ENCODE results near the gene LCE2C. TPM values are rescaled to one million over a fixed set of nuclear protein-coding genes. Genes with fewer than 3 reads are reported as not detected.
"Not testable (repeated sequence)": the region's sequence is repeated elsewhere in the genome, so short reads cannot be mapped to it uniquely, and the experiment has no call there.

LCE2C gene, protein sequence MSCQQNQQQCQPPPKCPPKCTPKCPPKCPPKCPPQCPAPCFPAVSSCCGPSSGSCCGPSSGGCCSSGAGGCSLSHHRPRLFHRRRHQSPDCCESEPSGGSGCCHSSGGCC
- not detected for polyA plus RNA-seq (2013, experiment 1 of 4)
- not detected for polyA plus RNA-seq (2013, experiment 2 of 4)
- not detected for polyA plus RNA-seq (2013, experiment 3 of 4)
- polyA plus RNA-seq (2013, experiment 4 of 4), result not detected

GRCh38 chr1:152674983-152675382 is at the start of gene LCE2C:
Gene LCE2C, plus strand, starts transcription at chr1:152675279. Its CDS starts 737 bp downstream, at chr1:152676016.
- not testable (repeated sequence) for H3K27me3 ChIP-seq (ENCODE audit: control insufficient read depth, insufficient read depth, low read length, poor library complexity, severe bottlenecking); H3K4me1 ChIP-seq (ENCODE audit: control insufficient read depth, insufficient read depth, low read length); H3K27ac ChIP-seq (ENCODE audit: insufficient read depth, low read depth, low read length, poor library complexity, severe bottlenecking); H3K36me3 ChIP-seq (ENCODE audit: control insufficient read depth, insufficient read depth, low read length); H3K4me3 ChIP-seq (ENCODE audit: insufficient read depth, low read depth, low read length)
- peaks cover 14% of the 10 kb centered on the region for H3K9me3 ChIP-seq (ENCODE audit: control insufficient read depth, low read length)
- 17 to 27% methylated on average over 1 of the region's 3 CpGs for WGBS, 2 experiments

- no peaks in the 10 kb centered on the region for H3K36me3 ChIP-seq (ENCODE audit: control insufficient read depth, insufficient read depth, low read length)
- peaks cover 9% of the 10 kb centered on the region for H3K9me3 ChIP-seq (ENCODE audit: control insufficient read depth, low read length)
- no peaks in the 10 kb centered on the region for H3K4me1 ChIP-seq (ENCODE audit: control insufficient read depth, insufficient read depth, low read length)
- no peak overlapping the region for H3K4me3 ChIP-seq (ENCODE audit: insufficient read depth, low read depth, low read length)
- no peak overlapping the region for H3K27ac ChIP-seq (ENCODE audit: insufficient read depth, low read depth, low read length, poor library complexity, severe bottlenecking)
- no peaks in the 10 kb centered on the region for H3K27me3 ChIP-seq (ENCODE audit: control insufficient read depth, insufficient read depth, low read length, poor library complexity, severe bottlenecking)
- 60 to 65% methylated on average over 1 of the region's 1 CpG for WGBS, 2 experiments
Measured at GRCh38 chr1:152626744-152627143, 48.3 kb upstream of the LCE2C start.

DNA sequence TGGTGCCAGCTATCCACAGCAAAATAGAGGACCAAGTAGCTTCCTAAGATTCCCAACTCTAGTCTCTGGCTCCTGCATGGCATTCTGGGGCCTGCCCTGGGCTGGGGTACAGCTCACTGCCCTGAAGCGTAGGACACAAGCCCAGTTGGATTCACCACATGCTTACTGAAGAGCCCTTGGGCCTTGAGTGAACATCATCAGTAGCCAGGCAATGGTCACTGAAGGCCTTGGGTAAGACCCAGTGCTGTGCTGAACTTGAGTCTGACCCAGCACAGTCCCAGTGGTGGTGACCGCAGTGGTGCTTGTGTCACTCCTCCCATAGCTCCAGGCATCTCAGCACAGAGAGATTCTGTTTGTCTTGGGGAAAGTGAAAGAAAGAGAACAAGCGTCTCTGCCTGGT is 44.5 kb upstream of the LCE2C start:
- WGBS, 2 experiments, result 78 to 88% methylated on average over 3 of the region's 3 CpGs
- Histone ChIP-seq H3K36me3 (ENCODE audit: control insufficient read depth, insufficient read depth, low read length) (no peaks in the 10 kb centered on the region), H3K27ac (ENCODE audit: insufficient read depth, low read depth, low read length, poor library complexity, severe bottlenecking) (no peak overlapping the region), H3K27me3 (ENCODE audit: control insufficient read depth, insufficient read depth, low read length, poor library complexity, severe bottlenecking) (no peaks in the 10 kb centered on the region), H3K9me3 (ENCODE audit: control insufficient read depth, low read length) (peaks cover 2% of the 10 kb centered on the region), H3K4me1 (ENCODE audit: control insufficient read depth, insufficient read depth, low read length) (no peaks in the 10 kb centered on the region), H3K4me3 (ENCODE audit: insufficient read depth, low read depth, low read length) (no peak overlapping the region)

- WGBS, 2 experiments, result 40 to 51% methylated on average over 1 of the region's 1 CpG
- Histone ChIP-seq H3K27ac (ENCODE audit: insufficient read depth, low read depth, low read length, poor library complexity, severe bottlenecking) (no peak overlapping the region), H3K4me1 (ENCODE audit: control insufficient read depth, insufficient read depth, low read length) (no peaks in the 10 kb centered on the region), H3K4me3 (ENCODE audit: insufficient read depth, low read depth, low read length) (no peak overlapping the region), H3K27me3 (ENCODE audit: control insufficient read depth, insufficient read depth, low read length, poor library complexity, severe bottlenecking) (no peaks in the 10 kb centered on the region), H3K9me3 (ENCODE audit: control insufficient read depth, low read length) (peaks cover 19% of the 10 kb centered on the region), H3K36me3 (ENCODE audit: control insufficient read depth, insufficient read depth, low read length) (no peaks in the 10 kb centered on the region)
Measured at GRCh38 chr1:152640351-152640750, 34.7 kb upstream of the LCE2C start.

DNA sequence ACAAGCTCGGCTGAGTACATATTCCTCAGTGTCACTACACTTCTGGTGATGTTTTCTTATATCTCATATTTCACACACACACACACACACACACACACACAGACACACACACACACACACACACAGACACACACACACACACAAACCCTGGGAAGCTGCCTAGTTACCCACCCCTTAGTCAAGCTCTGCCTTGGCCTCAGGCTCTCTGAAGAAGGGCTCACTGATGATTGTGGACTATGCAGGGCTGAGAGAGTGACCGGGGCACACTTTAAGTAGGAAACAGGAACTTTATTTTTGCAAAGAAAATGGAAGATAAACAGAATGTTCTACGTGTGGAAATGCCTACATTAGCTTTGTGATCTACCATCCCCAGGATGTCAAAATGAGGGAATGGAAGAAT is 31.1 kb upstream of the LCE2C start:
- Histone ChIP-seq H3K9me3 (ENCODE audit: control insufficient read depth, low read length) (peaks cover 12% of the 10 kb centered on the region), H3K27ac (ENCODE audit: insufficient read depth, low read depth, low read length, poor library complexity, severe bottlenecking) (no peak overlapping the region), H3K4me1 (ENCODE audit: control insufficient read depth, insufficient read depth, low read length) (no peaks in the 10 kb centered on the region), H3K4me3 (ENCODE audit: insufficient read depth, low read depth, low read length) (no peak overlapping the region), H3K36me3 (ENCODE audit: control insufficient read depth, insufficient read depth, low read length) (no peaks in the 10 kb centered on the region), H3K27me3 (ENCODE audit: control insufficient read depth, insufficient read depth, low read length, poor library complexity, severe bottlenecking) (no peaks in the 10 kb centered on the region)
- WGBS, 2 experiments, result 56 to 63% methylated on average over 3 of the region's 3 CpGs

- Histone ChIP-seq H3K4me3 (ENCODE audit: insufficient read depth, low read depth, low read length) (no peak overlapping the region), H3K27me3 (ENCODE audit: control insufficient read depth, insufficient read depth, low read length, poor library complexity, severe bottlenecking) (no peaks in the 10 kb centered on the region), H3K4me1 (ENCODE audit: control insufficient read depth, insufficient read depth, low read length) (no peaks in the 10 kb centered on the region), H3K36me3 (ENCODE audit: control insufficient read depth, insufficient read depth, low read length) (no peaks in the 10 kb centered on the region), H3K27ac (ENCODE audit: insufficient read depth, low read depth, low read length, poor library complexity, severe bottlenecking) (no peak overlapping the region), H3K9me3 (ENCODE audit: control insufficient read depth, low read length) (peaks cover 13% of the 10 kb centered on the region)
- 69 to 76% methylated on average over 3 of the region's 3 CpGs for WGBS, 2 experiments
Measured at GRCh38 chr1:152645146-152645545, 29.9 kb upstream of the LCE2C start.

- Histone ChIP-seq H3K9me3 (ENCODE audit: control insufficient read depth, low read length) (peaks cover 10% of the 10 kb centered on the region), H3K27ac (ENCODE audit: insufficient read depth, low read depth, low read length, poor library complexity, severe bottlenecking) (no peak overlapping the region), H3K36me3 (ENCODE audit: control insufficient read depth, insufficient read depth, low read length) (no peaks in the 10 kb centered on the region), H3K27me3 (ENCODE audit: control insufficient read depth, insufficient read depth, low read length, poor library complexity, severe bottlenecking) (no peaks in the 10 kb centered on the region), H3K4me1 (ENCODE audit: control insufficient read depth, insufficient read depth, low read length) (no peaks in the 10 kb centered on the region), H3K4me3 (ENCODE audit: insufficient read depth, low read depth, low read length) (no peak overlapping the region)
Measured at GRCh38 chr1:152646656-152647055, 28.4 kb upstream of the LCE2C start.

GRCh38 chr1:152654110-152654509 is 21.0 kb upstream of the LCE2C start:
- H3K36me3 ChIP-seq (ENCODE audit: control insufficient read depth, insufficient read depth, low read length), result no peaks in the 10 kb centered on the region
- peaks cover 19% of the 10 kb centered on the region for H3K9me3 ChIP-seq (ENCODE audit: control insufficient read depth, low read length)
- no peak overlapping the region for H3K27ac ChIP-seq (ENCODE audit: insufficient read depth, low read depth, low read length, poor library complexity, severe bottlenecking)
- no peaks in the 10 kb centered on the region for H3K27me3 ChIP-seq (ENCODE audit: control insufficient read depth, insufficient read depth, low read length, poor library complexity, severe bottlenecking)
- H3K4me3 ChIP-seq (ENCODE audit: insufficient read depth, low read depth, low read length), result no peak overlapping the region
- no peaks in the 10 kb centered on the region for H3K4me1 ChIP-seq (ENCODE audit: control insufficient read depth, insufficient read depth, low read length)
- WGBS, 2 experiments, result 34 to 40% methylated on average over 10 of the region's 10 CpGs

DNA sequence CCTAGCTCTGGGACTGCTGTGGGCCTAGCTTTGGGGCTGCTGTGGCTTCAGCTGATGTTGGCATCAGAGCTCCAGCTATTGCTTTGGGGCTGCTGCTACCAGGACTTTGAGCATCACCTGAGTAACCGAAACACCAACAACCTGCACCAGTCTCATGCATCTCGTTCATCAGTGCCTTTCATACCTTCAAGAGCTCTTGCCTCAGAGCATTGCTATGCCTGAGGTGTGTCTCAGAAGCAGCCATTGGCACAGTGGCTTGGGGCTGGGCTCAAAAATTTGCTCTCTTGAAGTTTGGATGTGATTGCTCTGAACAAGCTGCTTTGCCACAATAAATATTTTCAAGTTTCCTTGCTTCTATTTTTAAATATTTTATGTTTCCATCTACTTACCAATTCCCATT is 18.6 kb upstream of the LCE2C start:
- no peaks in the 10 kb centered on the region for H3K4me1 ChIP-seq (ENCODE audit: control insufficient read depth, insufficient read depth, low read length)
- no peaks in the 10 kb centered on the region for H3K27me3 ChIP-seq (ENCODE audit: control insufficient read depth, insufficient read depth, low read length, poor library complexity, severe bottlenecking)
- no peak overlapping the region for H3K4me3 ChIP-seq (ENCODE audit: insufficient read depth, low read depth, low read length)
- no peaks in the 10 kb centered on the region for H3K36me3 ChIP-seq (ENCODE audit: control insufficient read depth, insufficient read depth, low read length)
- no peak overlapping the region for H3K27ac ChIP-seq (ENCODE audit: insufficient read depth, low read depth, low read length, poor library complexity, severe bottlenecking)
- H3K9me3 ChIP-seq (ENCODE audit: control insufficient read depth, low read length), result peaks cover 24% of the 10 kb centered on the region
- WGBS, 2 experiments, result 61 to 63% methylated on average over 2 of the region's 2 CpGs

- H3K27ac ChIP-seq (ENCODE audit: insufficient read depth, low read depth, low read length, poor library complexity, severe bottlenecking), result no peak overlapping the region
- 64 to 72% methylated on average over 2 of the region's 4 CpGs for WGBS, 2 experiments
- no peak overlapping the region for H3K4me3 ChIP-seq (ENCODE audit: insufficient read depth, low read depth, low read length)
- H3K36me3 ChIP-seq (ENCODE audit: control insufficient read depth, insufficient read depth, low read length), result no peaks in the 10 kb centered on the region
- H3K9me3 ChIP-seq (ENCODE audit: control insufficient read depth, low read length), result peaks cover 24% of the 10 kb centered on the region
- no peaks in the 10 kb centered on the region for H3K27me3 ChIP-seq (ENCODE audit: control insufficient read depth, insufficient read depth, low read length, poor library complexity, severe bottlenecking)
- H3K4me1 ChIP-seq (ENCODE audit: control insufficient read depth, insufficient read depth, low read length), result no peaks in the 10 kb centered on the region
Measured at GRCh38 chr1:152657677-152658076, 17.4 kb upstream of the LCE2C start.

GRCh38 chr1:152658649-152659048 is 16.4 kb upstream of the LCE2C start:
- Histone ChIP-seq H3K4me1 (ENCODE audit: control insufficient read depth, insufficient read depth, low read length) (no peaks in the 10 kb centered on the region), H3K36me3 (ENCODE audit: control insufficient read depth, insufficient read depth, low read length) (no peaks in the 10 kb centered on the region), H3K27me3 (ENCODE audit: control insufficient read depth, insufficient read depth, low read length, poor library complexity, severe bottlenecking) (no peaks in the 10 kb centered on the region), H3K9me3 (ENCODE audit: control insufficient read depth, low read length) (peaks cover 24% of the 10 kb centered on the region), H3K4me3 (ENCODE audit: insufficient read depth, low read depth, low read length) (no peak overlapping the region), H3K27ac (ENCODE audit: insufficient read depth, low read depth, low read length, poor library complexity, severe bottlenecking) (no peak overlapping the region)
- WGBS, 2 experiments, result 77 to 78% methylated on average over 3 of the region's 3 CpGs
